CD8-positive, alpha-beta memory T cell (primary cell): ENCODE results near the gene ELMO2. TPM values are rescaled to one million over a fixed set of nuclear protein-coding genes. Genes with fewer than 3 reads are reported as not detected.
A peak's percentile ranks its signal among the peaks of the same experiment; 100 is the strongest.

Experiments used
- CTCF ChIA-PET: fragments of 350-600 bp; sonication (Branson Sonifier 250); formaldehyde crosslinking; loops from one replicate; lab custom pipeline; 2021; ENCODE audit warnings: antibody characterized with exemption; lab: Charles Lee
- POLR2A ChIA-PET: fragments of 350-600 bp; sonication (Branson Sonifier 250); formaldehyde crosslinking; loops from one replicate; lab custom pipeline; 2021; ENCODE audit warnings: antibody characterized with exemption; lab: Charles Lee
- DNase-seq, 5 donors: peaks; one replicate each; pipeline versions ENCODE4 v3.0.0 to v3.0.0-alpha.2; 2020 to 2022; ENCODE audit warnings: mixed read lengths in 1 of 5
- H3K27ac ChIP-seq: one replicate; pipeline ENCODE4 v1.7.0; 2013; ENCODE audit warnings: low read depth, mild to moderate bottlenecking, low read length, moderate library complexity
- H3K27me3 ChIP-seq: 2 replicates; pipeline ENCODE4 v1.7.0; 2013; ENCODE audit warnings: low read length, mild to moderate bottlenecking; ENCODE audit not compliant: insufficient read depth, poor library complexity, severe bottlenecking
- H3K36me3 ChIP-seq: 2 replicates; pipeline ENCODE4 v1.7.0; 2013; ENCODE audit warnings: mild to moderate bottlenecking, low read length, moderate library complexity; ENCODE audit not compliant: insufficient read depth
- H3K4me1 ChIP-seq: 2 replicates; pipeline ENCODE4 v1.7.0; 2013; ENCODE audit warnings: mild to moderate bottlenecking, low read length, moderate library complexity; ENCODE audit not compliant: insufficient read depth
- H3K4me3 ChIP-seq: 2 replicates; pipeline ENCODE4 v1.7.0; 2013; ENCODE audit warnings: mild to moderate bottlenecking, low read length
- H3K9me3 ChIP-seq: 2 replicates; pipeline ENCODE4 v1.7.0; 2013; ENCODE audit warnings: mild to moderate bottlenecking, low read length
- H3K27ac Mint-ChIP-seq, 8 donors: one replicate each; pipeline ENCODE4 v1.8.0; 2020 to 2021; ENCODE audit warnings: mixed read lengths in 8 of 8, mild to moderate bottlenecking in 6 of 8, inconsistent platforms in 3 of 8, moderate library complexity in 3 of 8
- H3K27me3 Mint-ChIP-seq, 2 donors: one replicate each; pipeline ENCODE4 v1.8.0; 2020 to 2021; ENCODE audit warnings: mixed read lengths in 2 of 2, mild to moderate bottlenecking in 1 of 2, moderate library complexity in 1 of 2
- H3K36me3 Mint-ChIP-seq, 3 donors: one replicate each; pipeline ENCODE4 v1.8.0; 2020 to 2021; ENCODE audit warnings: mixed read lengths in 3 of 3, inconsistent platforms in 1 of 3, mild to moderate bottlenecking in 1 of 3
- H3K4me1 Mint-ChIP-seq, 3 donors: one replicate each; pipeline ENCODE4 v1.8.0; 2020 to 2021; ENCODE audit warnings: mixed read lengths in 3 of 3, inconsistent platforms in 1 of 3, mild to moderate bottlenecking in 1 of 3
- H3K4me3 Mint-ChIP-seq, 7 donors: one replicate each; pipeline ENCODE4 v1.8.0; 2020 to 2021; ENCODE audit warnings: mixed read lengths in 7 of 7, mild to moderate bottlenecking in 6 of 7, moderate library complexity in 4 of 7, inconsistent platforms in 2 of 7
- H3K9me3 Mint-ChIP-seq, 5 donors: one replicate each; pipeline ENCODE4 v1.8.0; 2020 to 2022; ENCODE audit warnings: mixed read lengths in 5 of 5, mild to moderate bottlenecking in 3 of 5, moderate library complexity in 2 of 5, inconsistent platforms in 1 of 5
- polyA plus RNA-seq: library from polyadenylated mRNA; unstranded; fragments of 300-500 nt; fragmentation: Illumina TruSeq; gene quantifications from one replicate; pipeline ENCODE4 v1.2.3, GENCODE V29; 2021
- total RNA-seq, 2 experiments: library from RNA; stranded (reverse); gene quantifications; one replicate each; pipeline ENCODE4 v1.2.3, GENCODE V29; 2021

ELMO2 gene
- total and polyA plus RNA-seq, 3 experiments from 2014 or later = 59.5 to 84.3 (median 68.2) TPM

- Mint-ChIP-seq H3K36me3 (peaks cover 4 to 69% (median 24%) of the 10 kb centered on the region in 3 donors), H3K4me1 (peaks cover 55 to 73% (median 71%) of the 10 kb centered on the region in 3 donors), H3K27me3 (no peaks in the 10 kb centered on the region), H3K4me3 (peak overlapping the region; percentile 80 to 98 (median 93)), H3K27ac (peak overlapping the region; percentile 82 to 99 (median 96)), H3K9me3 (no peaks in the 10 kb centered on the region)
- Histone ChIP-seq H3K4me3 (peak overlapping the region; percentile 17), H3K27ac (no peak overlapping the region), H3K4me1 (peaks cover 58% of the 10 kb centered on the region), H3K9me3 (no peaks in the 10 kb centered on the region), H3K27me3 (no peaks in the 10 kb centered on the region), H3K36me3 (peaks cover 30% of the 10 kb centered on the region)
- peak in 2 of 5 donors; percentile 23 to 61 for DNase-seq
- ChIA-PET POLR2A (no interaction called here), CTCF (interaction anchor here (0.9 to 1.8 kb wide), 4 partner anchors 9 to 59 kb away, joined by 3 to 10 read pairs (median 6); partner anchors contain the start of gene ELMO2)
These were observed 40.8 kb downstream of the ELMO2 start for GRCh38 chr20:46365487-46366220.

DNA sequence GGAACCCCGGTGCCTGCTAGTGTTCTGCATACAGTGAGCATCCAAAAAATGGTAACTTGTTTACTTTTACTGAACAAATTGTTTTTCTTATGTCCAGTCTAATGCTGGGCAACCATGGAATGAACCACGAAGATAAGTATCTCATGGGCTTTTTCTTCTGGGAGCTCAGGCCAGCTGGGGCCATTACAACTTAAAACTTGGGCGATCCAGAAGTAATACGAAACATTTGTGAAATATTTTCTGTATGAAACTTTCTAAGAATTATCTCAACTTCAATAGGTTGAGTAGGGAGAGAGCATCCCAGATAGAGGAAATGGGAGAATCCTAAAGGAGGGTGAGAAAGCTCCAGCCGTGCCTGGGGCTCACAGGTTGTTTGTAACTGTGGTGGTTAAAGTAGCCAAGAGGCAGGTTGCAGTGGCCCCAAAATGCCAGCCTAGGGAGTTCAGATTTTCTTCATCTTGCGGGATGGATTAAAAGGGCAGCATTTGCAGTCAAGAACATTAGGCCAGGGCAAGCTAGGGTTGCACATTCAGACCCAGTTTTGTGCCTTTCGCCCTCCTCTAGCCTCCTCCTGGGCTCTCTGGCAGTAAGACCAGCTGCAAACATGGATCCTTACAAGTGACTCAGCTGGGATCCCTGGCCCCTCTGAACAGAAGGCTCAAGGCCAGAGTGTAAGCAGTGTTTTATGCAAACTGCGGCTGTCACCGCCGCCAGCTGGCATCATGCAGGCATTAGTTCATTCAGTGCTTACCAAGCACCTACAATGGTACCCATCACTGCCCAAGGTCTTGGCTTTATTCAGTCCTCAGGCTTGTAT, 41.5 kb downstream of the ELMO2 start:
- H3K4me1 Mint-ChIP-seq = peaks cover 59 to 77% (median 76%) of the 10 kb centered on the region in 3 donors
- Histone ChIP-seq H3K27ac (peak overlapping the region; percentile 98), H3K36me3 (peaks cover 23% of the 10 kb centered on the region), H3K4me1 (peaks cover 63% of the 10 kb centered on the region), H3K4me3 (peak overlapping the region; percentile 82), H3K27me3 (no peaks in the 10 kb centered on the region), H3K9me3 (no peaks in the 10 kb centered on the region)
- peak overlapping the region; percentile 80 to 98 (median 93) for H3K4me3 Mint-ChIP-seq
- H3K27ac Mint-ChIP-seq = peak overlapping the region; percentile 82 to 99 (median 96)
- CTCF ChIA-PET = interaction anchor here (0.9 to 1.8 kb wide), 5 partner anchors 9 to 58 kb away, joined by 3 to 10 read pairs (median 7); partner anchors contain the start of gene ELMO2
- POLR2A ChIA-PET = interaction anchor here (0.7 to 2.5 kb wide), 8 partner anchors 9 to 430 kb away, joined by 3 to 51 read pairs (median 4); partner anchors contain the start of gene ELMO2
- DNase-seq = no peak
- H3K9me3 Mint-ChIP-seq = no peaks in the 10 kb centered on the region
- no peaks in the 10 kb centered on the region for H3K27me3 Mint-ChIP-seq
- H3K36me3 Mint-ChIP-seq = peaks cover 4 to 66% (median 22%) of the 10 kb centered on the region in 3 donors

- Histone ChIP-seq H3K36me3 (peaks cover 17% of the 10 kb centered on the region), H3K27ac (peak overlapping the region; percentile 98), H3K4me1 (peaks cover 71% of the 10 kb centered on the region), H3K27me3 (no peaks in the 10 kb centered on the region), H3K9me3 (no peaks in the 10 kb centered on the region), H3K4me3 (peak overlapping the region; percentile 82)
- Mint-ChIP-seq H3K27ac (peak overlapping the region; percentile 91 to 100 (median 96)), H3K36me3 (peaks cover 4 to 67% (median 19%) of the 10 kb centered on the region in 3 donors), H3K4me1 (peaks cover 67 to 84% (median 82%) of the 10 kb centered on the region in 3 donors), H3K9me3 (no peaks in the 10 kb centered on the region), H3K27me3 (no peaks in the 10 kb centered on the region), H3K4me3 (peak overlapping the region; percentile 80 to 98 (median 93))
- POLR2A ChIA-PET = interaction anchor here (0.6 to 2.5 kb wide), 12 partner anchors 9 to 949 kb away, joined by 3 to 51 read pairs (median 4); partner anchors contain the start of gene ELMO2
- DNase-seq = peak; percentile 83 to 90 (median 86)
- CTCF ChIA-PET = interaction anchor here (1.1 to 1.8 kb wide), 6 partner anchors 10 to 377 kb away, joined by 3 to 10 read pairs (median 6); partner anchors contain the start of gene ELMO2
These were observed 42.3 kb downstream of the ELMO2 start for GRCh38 chr20:46363874-46364669.

DNA sequence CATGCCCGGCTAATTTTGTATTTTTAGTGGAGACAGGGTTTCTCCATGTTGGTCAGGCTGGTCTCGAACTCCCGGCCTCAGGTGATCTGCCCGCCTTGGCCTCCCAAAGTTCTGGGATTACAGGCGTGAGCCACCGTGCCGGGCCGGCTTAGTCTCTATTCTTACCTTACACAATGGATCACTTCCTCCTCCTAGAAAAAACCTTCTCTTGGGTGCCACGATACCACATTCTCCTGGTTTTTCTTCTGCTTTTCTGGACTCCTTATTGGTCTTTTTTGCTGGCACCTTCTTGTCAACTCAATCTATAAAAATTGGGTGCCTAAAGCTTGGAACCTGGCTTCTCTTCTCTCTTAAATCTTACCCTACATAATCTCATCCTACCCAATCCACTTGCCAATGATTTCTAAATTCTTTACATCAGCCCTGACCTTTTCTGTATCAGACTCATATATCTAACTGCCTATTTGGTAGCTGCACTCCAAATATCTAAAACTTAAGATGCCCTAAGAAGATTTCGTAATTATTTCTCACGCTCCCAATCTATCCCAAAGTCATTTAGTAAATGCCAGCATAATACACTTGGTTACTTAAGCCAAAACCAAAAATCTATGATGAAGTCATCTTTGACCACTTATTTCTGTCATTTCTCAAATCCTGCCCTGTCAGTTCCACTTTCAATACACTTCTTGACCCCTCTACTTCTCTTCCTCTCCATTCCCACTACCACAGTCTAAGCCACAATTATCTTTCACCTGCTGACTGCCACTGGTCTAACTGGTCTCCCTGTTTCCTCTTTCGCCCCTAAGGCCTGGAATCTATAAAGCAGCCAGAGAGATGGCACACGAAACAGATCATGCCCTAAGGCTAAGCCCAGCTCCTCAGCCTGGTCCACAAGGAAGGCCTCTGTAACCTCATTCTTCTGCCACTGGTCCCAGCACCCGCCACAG, 43.2 kb downstream of the ELMO2 start:
- Mint-ChIP-seq H3K9me3 (no peaks in the 10 kb centered on the region), H3K4me3 (peak overlapping the region; percentile 80 to 98 (median 93)), H3K36me3 (peaks cover 3 to 67% (median 14%) of the 10 kb centered on the region in 3 donors), H3K27ac (peak overlapping the region; percentile 91 to 100 (median 96)), H3K4me1 (peaks cover 71 to 88% (median 87%) of the 10 kb centered on the region in 3 donors), H3K27me3 (no peaks in the 10 kb centered on the region)
- Histone ChIP-seq H3K4me1 (peaks cover 72% of the 10 kb centered on the region), H3K27ac (peak overlapping the region; percentile 98), H3K4me3 (peak overlapping the region; percentile 82), H3K36me3 (peaks cover 11% of the 10 kb centered on the region), H3K27me3 (no peaks in the 10 kb centered on the region), H3K9me3 (no peaks in the 10 kb centered on the region)
- no peak for DNase-seq
- POLR2A ChIA-PET = interaction anchor here (0.6 to 2.5 kb wide), 8 partner anchors 10 to 948 kb away, joined by 3 to 51 read pairs (median 4); partner anchors contain the start of gene ELMO2
- CTCF ChIA-PET = interaction anchor here (1.1 to 1.7 kb wide), 4 partner anchors 14 to 376 kb away, joined by 3 to 7 read pairs (median 4); partner anchors contain the start of gene ELMO2

- H3K27me3 Mint-ChIP-seq = no peaks in the 10 kb centered on the region
- H3K27ac Mint-ChIP-seq = peak overlapping the region; percentile 71 to 99 (median 92)
- Histone ChIP-seq H3K4me3 (peak overlapping the region; percentile 1), H3K9me3 (no peaks in the 10 kb centered on the region), H3K27ac (no peak overlapping the region), H3K27me3 (no peaks in the 10 kb centered on the region), H3K4me1 (peaks cover 79% of the 10 kb centered on the region), H3K36me3 (peaks cover 1% of the 10 kb centered on the region)
- no peak for DNase-seq
- peaks cover 81 to 94% (median 89%) of the 10 kb centered on the region in 3 donors for H3K4me1 Mint-ChIP-seq
- no peaks in the 10 kb centered on the region for H3K9me3 Mint-ChIP-seq
- peak overlapping the region; percentile 5 to 75 (median 66) for H3K4me3 Mint-ChIP-seq
- ChIA-PET POLR2A (interaction anchor here (0.7 to 1.3 kb wide), 2 partner anchors 18 to 45 kb away, joined by 3 to 4 read pairs; partner anchors contain the start of gene ELMO2), CTCF (interaction anchor here (1.7 kb wide), 1 partner anchor 38 kb away, joined by 3 read pairs; no protein-coding TSS in a partner anchor)
- H3K36me3 Mint-ChIP-seq = peaks cover 0 to 63% (median 8%) of the 10 kb centered on the region in 3 donors
These were observed 44.6 kb downstream of the ELMO2 start for GRCh38 chr20:46361811-46362210.

DNA sequence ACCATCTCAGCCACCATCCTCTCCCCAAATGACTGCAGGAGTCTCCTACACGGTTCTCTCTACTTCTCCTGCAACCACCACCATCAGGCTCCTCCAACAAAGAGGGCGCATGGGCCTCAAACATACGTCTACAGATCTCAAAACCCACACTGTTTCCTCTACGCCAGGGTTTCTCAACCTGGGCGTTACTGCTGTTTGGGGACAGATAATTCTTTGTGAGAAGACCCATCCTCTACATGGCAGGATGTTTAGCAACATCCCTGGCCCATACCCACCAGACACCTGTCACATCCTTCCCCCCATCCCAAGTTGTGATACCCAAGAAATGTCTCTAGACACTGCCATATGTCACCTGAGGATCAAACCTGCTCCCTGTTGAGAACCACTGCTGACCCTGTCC, 45.0 kb downstream of the ELMO2 start:
- DNase-seq = peak in 4 of 5 donors; percentile 19 to 56 (median 37)
- Histone ChIP-seq H3K27ac (no peak overlapping the region), H3K36me3 (no peaks in the 10 kb centered on the region), H3K4me3 (peak overlapping the region; percentile 1), H3K27me3 (no peaks in the 10 kb centered on the region), H3K9me3 (no peaks in the 10 kb centered on the region), H3K4me1 (peaks cover 77% of the 10 kb centered on the region)
- Mint-ChIP-seq H3K27me3 (no peaks in the 10 kb centered on the region), H3K4me1 (peaks cover 78 to 91% (median 85%) of the 10 kb centered on the region in 3 donors), H3K36me3 (peaks cover 0 to 59% (median 8%) of the 10 kb centered on the region in 3 donors), H3K9me3 (no peaks in the 10 kb centered on the region), H3K27ac (peak overlapping the region; percentile 71 to 99 (median 92)), H3K4me3 (peak overlapping the region; percentile 5 to 75 (median 66))
- CTCF ChIA-PET = interaction anchor here (1.3 kb wide), 1 partner anchor 50 kb away, joined by 4 read pairs; no protein-coding TSS in a partner anchor
- POLR2A ChIA-PET = interaction anchor here (0.7 to 1.3 kb wide), 2 partner anchors 17 to 45 kb away, joined by 3 to 4 read pairs; partner anchors contain the start of gene ELMO2
